IMR-90 (cell line): ENCODE data around the gene NOG. TPM values are rescaled to one million over a fixed set of nuclear protein-coding genes. Genes with fewer than 3 reads are reported as not detected.

Experiments
- ATAC-seq: fragments of 200-7000 bp; cut with Tn5 transposase; 2 replicates; pipeline ENCODE4 v1.9.1; 2020; ENCODE audit warnings: low read depth, mild to moderate bottlenecking, moderate library complexity
- BruUV-seq: library from RNA; stranded (reverse); fragments of 400-500 nt; replicated peaks from 2 replicates; lab custom pipeline; 2021; lab: Mats Ljungman, UMichigan
- CTCF ChIA-PET: fragments of 300-600 bp; formaldehyde crosslinking; extraction: SDS; loops from one replicate; lab custom pipeline; 2021; ENCODE audit warnings: antibody characterized with exemption; lab: Yijun Ruan, JAX
- POLR2A ChIA-PET: fragments of 300-600 bp; sonication (Branson Sonifier 250); formaldehyde crosslinking; loops from one replicate; lab custom pipeline; 2022; ENCODE audit warnings: antibody characterized with exemption; ENCODE audit not compliant: unreplicated experiment; lab: Charles Lee
- DNase-seq: peaks from one replicate; pipeline ENCODE4 v3.0.0; 2013
- H2AFZ ChIP-seq: replicated peaks from 2 replicates; pipeline ENCODE3; 2013; ENCODE audit warnings: low read length, mild to moderate bottlenecking; ENCODE audit not compliant: poor library complexity
- H2AK5ac ChIP-seq: 2 replicates; pipeline ENCODE4 v1.6.1; 2013; ENCODE audit warnings: low read depth, low read length, inconsistent platforms
- H2AK9ac ChIP-seq: replicated peaks from 2 replicates; pipeline ENCODE3; 2013; ENCODE audit warnings: mild to moderate bottlenecking, low read depth, low read length, moderate library complexity; ENCODE audit not compliant: poor library complexity
- H2BK120ac ChIP-seq: 2 replicates; pipeline ENCODE4 v1.6.1; 2013; ENCODE audit warnings: low read depth, low read length, inconsistent platforms
- H2BK15ac ChIP-seq: 3 replicates; pipeline ENCODE4 v1.6.1; 2013; ENCODE audit warnings: low read depth, low read length, inconsistent platforms
- H2BK20ac ChIP-seq: 2 replicates; pipeline ENCODE4 v1.6.1; 2013; ENCODE audit warnings: low read depth, mild to moderate bottlenecking, inconsistent platforms, low read length, moderate library complexity
- H2BK5ac ChIP-seq: 2 replicates; pipeline ENCODE4 v1.6.1; 2013; ENCODE audit warnings: mild to moderate bottlenecking, low read depth, low read length, inconsistent platforms; ENCODE audit not compliant: poor library complexity, severe bottlenecking
- H3K14ac ChIP-seq: replicated peaks from 2 replicates; pipeline ENCODE4 v1.6.1; 2013; ENCODE audit warnings: low read depth, low read length, inconsistent platforms
- H3K18ac ChIP-seq: 2 replicates; pipeline ENCODE4 v1.6.1; 2013; ENCODE audit warnings: low read depth, low read length, control low read depth
- H3K23ac ChIP-seq: 2 replicates; pipeline ENCODE4 v1.6.1; 2013; ENCODE audit warnings: low read depth, low read length, inconsistent platforms
- H3K27ac ChIP-seq: 2 replicates; pipeline ENCODE4 v1.5.1; 2013; ENCODE audit warnings: mild to moderate bottlenecking, control low read depth, low read length; ENCODE audit not compliant: insufficient read depth
- H3K27me3 ChIP-seq: 2 replicates; pipeline ENCODE4 v1.6.1; 2013; ENCODE audit warnings: low read length; ENCODE audit not compliant: control insufficient read depth, insufficient read depth
- H3K36me3 ChIP-seq: 2 replicates; pipeline ENCODE4 v1.6.1; 2013; ENCODE audit warnings: low read length, mixed read lengths; ENCODE audit not compliant: control insufficient read depth, insufficient read depth
- H3K4ac ChIP-seq: 2 replicates; pipeline ENCODE4 v1.6.1; 2013; ENCODE audit warnings: low read depth, low read length, inconsistent platforms
- H3K4me1 ChIP-seq: 2 replicates; pipeline ENCODE4 v1.6.1; 2013; ENCODE audit warnings: low read length, mixed read lengths; ENCODE audit not compliant: control insufficient read depth, insufficient read depth
- H3K4me2 ChIP-seq: 2 replicates; pipeline ENCODE4 v1.6.1; 2013; ENCODE audit warnings: low read depth, mild to moderate bottlenecking, control low read depth, low read length, moderate library complexity
- H3K4me3 ChIP-seq: 2 replicates; pipeline ENCODE4 v1.5.1; 2013; ENCODE audit warnings: low read depth, mild to moderate bottlenecking, control low read depth, low read length, moderate library complexity; ENCODE audit not compliant: insufficient read depth
- H3K56ac ChIP-seq: 2 replicates; pipeline ENCODE4 v1.6.1; 2013; ENCODE audit warnings: low read length, inconsistent platforms; ENCODE audit not compliant: insufficient read depth; ENCODE audit errors: extremely low read depth
- H3K79me1 ChIP-seq, 2 experiments: 2 replicates each; pipeline ENCODE4 v1.6.1; 2013; ENCODE audit warnings: low read length in 2 of 2, inconsistent platforms in 1 of 2, low read depth in 1 of 2
- H3K9ac ChIP-seq: 2 replicates; pipeline ENCODE4 v1.6.1; 2013; ENCODE audit warnings: low read depth, low read length, control low read depth
- H3K9me1 ChIP-seq: 2 replicates; pipeline ENCODE4 v1.6.1; 2013; ENCODE audit warnings: low read length, inconsistent platforms; ENCODE audit not compliant: insufficient read depth
- H3K9me3 ChIP-seq: 2 replicates; pipeline ENCODE4 v1.6.1; 2013; ENCODE audit warnings: low read length; ENCODE audit not compliant: control insufficient read depth, insufficient read depth
- H4K20me1 ChIP-seq: 2 replicates; pipeline ENCODE4 v1.6.1; 2013; ENCODE audit warnings: low read length, inconsistent platforms; ENCODE audit not compliant: insufficient read depth
- H4K5ac ChIP-seq: 2 replicates; pipeline ENCODE4 v1.6.1; 2013; ENCODE audit warnings: mild to moderate bottlenecking, low read depth, low read length, control low read depth
- H4K8ac ChIP-seq, 2 experiments: 2 replicates each; pipeline ENCODE4 v1.6.1; 2013; ENCODE audit warnings: low read depth in 2 of 2, low read length in 2 of 2, control low read depth in 1 of 2, inconsistent platforms in 1 of 2
- H4K91ac ChIP-seq: 2 replicates; pipeline ENCODE4 v1.6.1; 2013; ENCODE audit warnings: low read depth, low read length, inconsistent platforms; ENCODE audit not compliant: insufficient read depth
- CEBPB ChIP-seq: IDR thresholded peaks from 2 replicates; pipeline ENCODE4 v1.6.1; 2012; ENCODE audit warnings: low read depth, low read length, improper control_type of control experiment
- CHD1 ChIP-seq: IDR thresholded peaks from 2 replicates; pipeline ENCODE4 v1.6.1; 2012; ENCODE audit warnings: low read depth, low read length, improper control_type of control experiment
- ELK1 ChIP-seq: fragments of 150-350 bp; IDR thresholded peaks from 2 replicates; pipeline ENCODE4 v1.6.1; 2016; ENCODE audit warnings: low read depth, mild to moderate bottlenecking, low read length, moderate library complexity, borderline replicate concordance
- FOS ChIP-seq: fragments of 150-350 bp; IDR thresholded peaks from 2 replicates; pipeline ENCODE4 v1.6.1; 2016; ENCODE audit warnings: low read depth, low read length
- MAFK ChIP-seq: IDR thresholded peaks from 2 replicates; pipeline ENCODE4 v1.6.1; 2012; ENCODE audit warnings: low read depth, low read length, improper control_type of control experiment
- MXI1 ChIP-seq: IDR thresholded peaks from 2 replicates; pipeline ENCODE4 v1.6.1; 2012; ENCODE audit warnings: low read depth, mild to moderate bottlenecking, low read length, moderate library complexity, borderline replicate concordance
- NFE2L2 ChIP-seq: fragments of 150-350 bp; IDR thresholded peaks from 2 replicates; pipeline ENCODE4 v1.6.1; 2016; ENCODE audit warnings: low read depth, mild to moderate bottlenecking, low read length
- POLR2A ChIP-seq: IDR thresholded peaks from 2 replicates; pipeline ENCODE4 v1.6.1; 2012; ENCODE audit warnings: mild to moderate bottlenecking, low read depth, low read length
- RAD21 ChIP-seq: IDR thresholded peaks from 2 replicates; pipeline ENCODE4 v1.6.1; 2012; ENCODE audit warnings: low read length, improper control_type of control experiment
- RCOR1 ChIP-seq: IDR thresholded peaks from 2 replicates; pipeline ENCODE4 v1.6.1; 2012; ENCODE audit warnings: mild to moderate bottlenecking, low read length, improper control_type of control experiment; ENCODE audit not compliant: insufficient replicate concordance
- SMC3 ChIP-seq: fragments of 150-350 bp; IDR thresholded peaks from 2 replicates; pipeline ENCODE4 v1.6.1; 2016; ENCODE audit warnings: low read depth, mild to moderate bottlenecking, antibody characterized with exemption, low read length, moderate library complexity
- USF2 ChIP-seq: fragments of 150-350 bp; IDR thresholded peaks from 2 replicates; pipeline ENCODE4 v1.6.1; 2017; ENCODE audit warnings: mild to moderate bottlenecking, antibody characterized with exemption, low read length, low read depth
- WGBS, 2 experiments: methylation state at CpG; one replicate each; pipeline versions ENCODE4 v1.1.5 to v1.1.7; 2013; ENCODE audit warnings: missing lambda C conversion rate in 2 of 2; ENCODE audit not compliant: insufficient read length in 1 of 2; ENCODE audit errors: extremely low coverage in 2 of 2; 5-methylcytosine and 5-hydroxymethylcytosine counted together
- dilution Hi-C: fragments of 300-500 bp; cut with HindIII; formaldehyde crosslinking; loops from one replicate; pipeline ENCODE4 v1.14.3; 2018; ENCODE audit warnings: low sequenced_read_pairs; ENCODE audit not compliant: unreplicated experiment
- in situ Hi-C: fragments of 300-500 bp; cut with MboI; formaldehyde crosslinking; loops from 3 replicates; pipeline ENCODE4 v1.14.3; 2019; ENCODE audit warnings: low sequenced_read_pairs, inconsistent platforms, mixed read lengths
- intact Hi-C: fragments of 100-400 bp; cut with micrococcal nuclease; formaldehyde crosslinking; loops from 2 replicates; pipeline ENCODE4 v1.10.0; 2022
- polyA plus RNA-seq, 3 experiments: library from polyadenylated mRNA; depleted of rRNA; stranded (reverse); fragments of >200 nt; gene quantifications; 2 replicates each; pipeline ENCODE4 v1.2.3, GENCODE V29; 2012; ENCODE audit warnings: low replicate concordance in 1 of 3
- total RNA-seq: library from RNA; depleted of rRNA; stranded (reverse); fragments of >200 nt; gene quantifications from 2 replicates; pipeline ENCODE4 v1.2.3, GENCODE V29; 2012

NOG gene
- total and polyA plus RNA-seq, 2 of the 4 experiments (the other 2 are of a cell fraction), result 11.7 to 13.1 TPM

GRCh38 chr17:56583772-56584171 lies 9.7 kb upstream of the NOG start (continued):
- no peak for TF ChIP-seq ELK1
- no peak for TF ChIP-seq RCOR1
- TF ChIP-seq FOS, result no peak
- no peak for TF ChIP-seq CEBPB
- TF ChIP-seq SMC3, result no peak

- dilution Hi-C loops, result no loop called here
- Histone ChIP-seq H3K27me3 (peaks cover 55% of the 10 kb centered on the region), H3K14ac (no peak overlapping the region), H3K79me1 (no peaks in the 10 kb centered on the region), H3K23ac (no peak overlapping the region), H3K27ac (no peak overlapping the region), H4K5ac (no peak overlapping the region), H2AK9ac (no peak overlapping the region), H3K36me3 (no peaks in the 10 kb centered on the region), H3K4me2 (no peak overlapping the region), H3K56ac (no peak overlapping the region), H2BK20ac (no peak overlapping the region), H3K4me1 (no peaks in the 10 kb centered on the region), H4K91ac (no peak overlapping the region), H3K4ac (no peak overlapping the region), H2BK5ac (peak overlapping the region; percentile 55), H3K18ac (no peak overlapping the region), H3K9me1 (no peaks in the 10 kb centered on the region), H4K8ac (no peak overlapping the region), H2AFZ (no peak overlapping the region), H4K20me1 (no peaks in the 10 kb centered on the region), H2AK5ac (no peak overlapping the region), H3K9me3 (no peaks in the 10 kb centered on the region), H3K9ac (no peak overlapping the region), H2BK15ac (no peak overlapping the region), H3K4me3 (no peak overlapping the region), H2BK120ac (no peak overlapping the region)
- CTCF ChIA-PET, result no interaction called here
- POLR2A ChIA-PET, result no interaction called here
- in situ Hi-C loops, result loop anchor here (25.0 kb wide), 1 partner anchor 350 kb away; no protein-coding TSS in a partner anchor
- WGBS, 2 experiments, result 33% methylated on average over 1 of the region's 5 CpGs; no CpG with 5 or more reads in 1 of the 2 experiments
- intact Hi-C loops, result no loop called here
- ATAC-seq (no peak), DNase-seq (no peak)
- BruUV-seq, result no TSS peak
- no peak for TF ChIP-seq USF2
- no peak for TF ChIP-seq SMC3
- TF ChIP-seq MXI1, result no peak
- TF ChIP-seq RCOR1, result no peak
- no peak for TF ChIP-seq POLR2A
- no peak for TF ChIP-seq MAFK
- TF ChIP-seq CHD1, result no peak
- TF ChIP-seq NFE2L2, result no peak
- TF ChIP-seq ELK1, result no peak
- TF ChIP-seq CEBPB, result no peak
- TF ChIP-seq RAD21, result no peak
- TF ChIP-seq FOS, result no peak
Observed at GRCh38 chr17:56587298-56587697, 6.2 kb upstream of the NOG start.
